ENCODE data around the gene FAM240A.

The FAM240A gene

DNA sequence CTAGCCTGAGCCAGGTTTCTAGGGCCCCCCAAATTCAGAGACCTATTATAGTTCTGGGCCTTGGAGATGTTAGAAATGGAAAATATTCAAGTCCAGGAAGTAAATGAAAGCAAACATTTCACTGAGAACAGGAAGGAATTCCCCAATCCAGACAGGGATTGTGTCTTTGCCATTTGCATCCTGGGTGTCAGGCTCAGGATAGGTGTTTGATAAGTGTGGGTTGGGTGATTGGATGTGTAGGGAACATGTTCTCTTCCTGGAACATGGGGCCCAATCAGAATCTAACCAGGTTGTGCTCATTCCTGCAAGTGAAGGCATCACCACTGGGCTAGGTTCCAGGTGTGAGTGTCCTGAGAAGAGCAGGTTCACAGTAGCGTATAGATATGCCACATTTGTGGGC is 31.6 kb upstream of the FAM240A start:
- ATAC-seq, result no peak
- TF ChIP-seq CREB5 (CRISPR knock-in tag; IDR thresholded peaks at IDR 0.05; ENCODE audit: low read depth) (no peak), RARB (CRISPR knock-in tag; IDR thresholded peaks at IDR 0.05) (no peak), ARNTL (CRISPR knock-in tag; IDR thresholded peaks at IDR 0.05; ENCODE audit: borderline replicate concordance, low read depth) (no peak), SNAI2 (CRISPR knock-in tag; IDR thresholded peaks at IDR 0.05) (no peak)

DNA sequence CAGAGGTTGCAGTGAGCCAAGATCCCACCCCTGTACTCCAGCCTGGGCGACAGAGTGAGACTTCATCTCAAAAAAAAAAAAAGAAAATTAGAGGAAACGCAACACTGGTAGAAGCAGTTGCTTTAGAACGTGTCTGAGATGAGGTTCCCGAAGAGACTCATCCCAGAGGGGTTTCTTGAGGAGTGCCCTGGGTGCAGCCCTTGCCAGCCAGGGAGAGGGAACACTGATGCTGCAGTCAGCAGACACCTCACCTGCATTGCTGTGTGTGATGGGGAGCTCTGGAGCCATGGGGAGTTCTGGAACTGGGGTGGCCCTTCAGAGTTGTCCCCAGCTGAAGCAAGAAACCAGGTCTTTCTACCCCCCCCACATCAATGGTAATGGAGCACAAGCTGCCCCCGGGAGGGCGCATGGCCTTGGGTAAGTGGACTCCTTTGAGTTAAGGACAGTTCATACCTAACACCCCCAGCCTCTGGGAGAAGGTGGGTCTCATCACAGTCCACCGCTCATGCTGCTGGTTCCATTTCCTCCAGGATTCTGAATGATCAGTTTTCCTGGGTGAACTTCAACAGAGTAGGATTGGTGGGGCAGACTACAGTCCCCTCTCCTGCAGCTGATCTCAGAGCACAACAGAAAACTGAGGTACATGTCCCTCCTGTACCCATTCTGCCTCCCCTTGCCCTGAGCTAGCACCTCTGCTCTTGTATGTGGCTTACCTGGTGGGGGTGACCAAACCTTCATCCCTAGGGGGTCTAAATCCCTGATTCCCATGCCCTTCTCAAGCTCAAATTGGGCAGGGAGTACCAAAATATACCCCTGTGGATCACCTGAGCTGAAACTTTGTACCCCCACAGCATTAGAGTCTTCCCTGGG is 27.5 kb upstream of the FAM240A start:
- no peak for TF ChIP-seq TOX (CRISPR knock-in tag; IDR thresholded peaks at IDR 0.05; ENCODE audit: borderline replicate concordance)
- no peak for TF ChIP-seq ZNF565 (CRISPR knock-in tag; conservative IDR thresholded peaks at IDR 0.05; ENCODE audit: low read depth)
- TF ChIP-seq, protein P1, sequence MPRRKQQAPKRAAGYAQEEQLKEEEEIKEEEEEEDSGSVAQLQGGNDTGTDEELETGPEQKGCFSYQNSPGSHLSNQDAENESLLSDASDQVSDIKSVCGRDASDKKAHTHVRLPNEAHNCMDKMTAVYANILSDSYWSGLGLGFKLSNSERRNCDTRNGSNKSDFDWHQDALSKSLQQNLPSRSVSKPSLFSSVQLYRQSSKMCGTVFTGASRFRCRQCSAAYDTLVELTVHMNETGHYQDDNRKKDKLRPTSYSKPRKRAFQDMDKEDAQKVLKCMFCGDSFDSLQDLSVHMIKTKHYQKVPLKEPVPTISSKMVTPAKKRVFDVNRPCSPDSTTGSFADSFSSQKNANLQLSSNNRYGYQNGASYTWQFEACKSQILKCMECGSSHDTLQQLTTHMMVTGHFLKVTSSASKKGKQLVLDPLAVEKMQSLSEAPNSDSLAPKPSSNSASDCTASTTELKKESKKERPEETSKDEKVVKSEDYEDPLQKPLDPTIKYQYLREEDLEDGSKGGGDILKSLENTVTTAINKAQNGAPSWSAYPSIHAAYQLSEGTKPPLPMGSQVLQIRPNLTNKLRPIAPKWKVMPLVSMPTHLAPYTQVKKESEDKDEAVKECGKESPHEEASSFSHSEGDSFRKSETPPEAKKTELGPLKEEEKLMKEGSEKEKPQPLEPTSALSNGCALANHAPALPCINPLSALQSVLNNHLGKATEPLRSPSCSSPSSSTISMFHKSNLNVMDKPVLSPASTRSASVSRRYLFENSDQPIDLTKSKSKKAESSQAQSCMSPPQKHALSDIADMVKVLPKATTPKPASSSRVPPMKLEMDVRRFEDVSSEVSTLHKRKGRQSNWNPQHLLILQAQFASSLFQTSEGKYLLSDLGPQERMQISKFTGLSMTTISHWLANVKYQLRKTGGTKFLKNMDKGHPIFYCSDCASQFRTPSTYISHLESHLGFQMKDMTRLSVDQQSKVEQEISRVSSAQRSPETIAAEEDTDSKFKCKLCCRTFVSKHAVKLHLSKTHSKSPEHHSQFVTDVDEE (CRISPR knock-in tag; IDR thresholded peaks at IDR 0.05), result no peak
- no peak for TF ChIP-seq SNAI2 (CRISPR knock-in tag; IDR thresholded peaks at IDR 0.05)
- no peak for TF ChIP-seq BACH2 (CRISPR knock-in tag; IDR thresholded peaks at IDR 0.05; ENCODE audit: borderline replicate concordance)
- TF ChIP-seq RARB (CRISPR knock-in tag; IDR thresholded peaks at IDR 0.05), result no peak
- TF ChIP-seq PATZ1 (CRISPR knock-in tag; IDR thresholded peaks at IDR 0.05; ENCODE audit: borderline replicate concordance), result no peak
- no peak for TF ChIP-seq ESRRG (CRISPR knock-in tag; IDR thresholded peaks at IDR 0.05)
- TF ChIP-seq PPARA (CRISPR knock-in tag; IDR thresholded peaks at IDR 0.05; ENCODE audit: borderline replicate concordance), result no peak
- TF ChIP-seq, protein P2, sequence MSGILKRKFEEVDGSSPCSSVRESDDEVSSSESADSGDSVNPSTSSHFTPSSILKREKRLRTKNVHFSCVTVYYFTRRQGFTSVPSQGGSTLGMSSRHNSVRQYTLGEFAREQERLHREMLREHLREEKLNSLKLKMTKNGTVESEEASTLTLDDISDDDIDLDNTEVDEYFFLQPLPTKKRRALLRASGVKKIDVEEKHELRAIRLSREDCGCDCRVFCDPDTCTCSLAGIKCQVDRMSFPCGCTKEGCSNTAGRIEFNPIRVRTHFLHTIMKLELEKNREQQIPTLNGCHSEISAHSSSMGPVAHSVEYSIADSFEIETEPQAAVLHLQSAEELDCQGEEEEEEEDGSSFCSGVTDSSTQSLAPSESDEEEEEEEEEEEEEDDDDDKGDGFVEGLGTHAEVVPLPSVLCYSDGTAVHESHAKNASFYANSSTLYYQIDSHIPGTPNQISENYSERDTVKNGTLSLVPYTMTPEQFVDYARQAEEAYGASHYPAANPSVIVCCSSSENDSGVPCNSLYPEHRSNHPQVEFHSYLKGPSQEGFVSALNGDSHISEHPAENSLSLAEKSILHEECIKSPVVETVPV (CRISPR knock-in tag; IDR thresholded peaks at IDR 0.05), result no peak
- no peak for TF ChIP-seq ZNF70 (CRISPR knock-in tag; IDR thresholded peaks at IDR 0.05)
- no peak for TF ChIP-seq ZNF8 (CRISPR knock-in tag; IDR thresholded peaks at IDR 0.05)
- TF ChIP-seq, protein P3, sequence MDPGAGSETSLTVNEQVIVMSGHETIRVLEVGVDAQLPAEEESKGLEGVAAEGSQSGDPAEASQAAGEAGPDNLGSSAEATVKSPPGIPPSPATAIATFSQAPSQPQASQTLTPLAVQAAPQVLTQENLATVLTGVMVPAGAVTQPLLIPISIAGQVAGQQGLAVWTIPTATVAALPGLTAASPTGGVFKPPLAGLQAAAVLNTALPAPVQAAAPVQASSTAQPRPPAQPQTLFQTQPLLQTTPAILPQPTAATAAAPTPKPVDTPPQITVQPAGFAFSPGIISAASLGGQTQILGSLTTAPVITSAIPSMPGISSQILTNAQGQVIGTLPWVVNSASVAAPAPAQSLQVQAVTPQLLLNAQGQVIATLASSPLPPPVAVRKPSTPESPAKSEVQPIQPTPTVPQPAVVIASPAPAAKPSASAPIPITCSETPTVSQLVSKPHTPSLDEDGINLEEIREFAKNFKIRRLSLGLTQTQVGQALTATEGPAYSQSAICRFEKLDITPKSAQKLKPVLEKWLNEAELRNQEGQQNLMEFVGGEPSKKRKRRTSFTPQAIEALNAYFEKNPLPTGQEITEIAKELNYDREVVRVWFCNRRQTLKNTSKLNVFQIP (CRISPR knock-in tag; IDR thresholded peaks at IDR 0.05; ENCODE audit: borderline replicate concordance, low read depth), result no peak
- no peak for TF ChIP-seq ISL1 (CRISPR knock-in tag; IDR thresholded peaks at IDR 0.05)
- TF ChIP-seq OSR1 (CRISPR knock-in tag; IDR thresholded peaks at IDR 0.05), result no peak
- TF ChIP-seq GLIS3 (CRISPR knock-in tag; IDR thresholded peaks at IDR 0.05), result no peak
- no peak for TF ChIP-seq ZFP30 (CRISPR knock-in tag; IDR thresholded peaks at IDR 0.05)
- TF ChIP-seq ARNTL (CRISPR knock-in tag; IDR thresholded peaks at IDR 0.05; ENCODE audit: borderline replicate concordance, low read depth), result no peak
- no peak for TF ChIP-seq TCF4 (CRISPR knock-in tag; IDR thresholded peaks at IDR 0.05; ENCODE audit: borderline replicate concordance)
- no peak for ATAC-seq
